ENCODE measurements around the gene DBNL.

DBNL gene

DNA sequence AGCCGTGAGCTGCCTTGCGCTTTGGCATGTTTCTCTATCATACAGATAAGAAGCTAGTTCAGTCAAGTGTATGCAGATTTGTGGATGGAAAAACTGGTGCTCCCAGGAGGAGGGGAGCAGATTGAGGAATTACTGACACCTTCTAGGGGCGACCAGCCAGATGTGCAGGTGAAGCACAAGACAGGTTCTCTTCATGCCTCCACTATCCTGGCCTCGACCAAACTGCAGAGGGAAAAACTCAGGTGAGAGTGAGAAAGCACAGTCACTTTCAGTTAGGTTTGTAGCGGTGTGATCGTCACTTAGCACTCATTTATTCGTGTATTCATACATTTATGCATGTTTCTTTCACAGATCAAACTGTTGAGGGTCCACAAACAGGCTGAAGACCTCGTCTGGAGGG is 600 bp upstream of the DBNL start:
- no peak for DNase-seq

DNA sequence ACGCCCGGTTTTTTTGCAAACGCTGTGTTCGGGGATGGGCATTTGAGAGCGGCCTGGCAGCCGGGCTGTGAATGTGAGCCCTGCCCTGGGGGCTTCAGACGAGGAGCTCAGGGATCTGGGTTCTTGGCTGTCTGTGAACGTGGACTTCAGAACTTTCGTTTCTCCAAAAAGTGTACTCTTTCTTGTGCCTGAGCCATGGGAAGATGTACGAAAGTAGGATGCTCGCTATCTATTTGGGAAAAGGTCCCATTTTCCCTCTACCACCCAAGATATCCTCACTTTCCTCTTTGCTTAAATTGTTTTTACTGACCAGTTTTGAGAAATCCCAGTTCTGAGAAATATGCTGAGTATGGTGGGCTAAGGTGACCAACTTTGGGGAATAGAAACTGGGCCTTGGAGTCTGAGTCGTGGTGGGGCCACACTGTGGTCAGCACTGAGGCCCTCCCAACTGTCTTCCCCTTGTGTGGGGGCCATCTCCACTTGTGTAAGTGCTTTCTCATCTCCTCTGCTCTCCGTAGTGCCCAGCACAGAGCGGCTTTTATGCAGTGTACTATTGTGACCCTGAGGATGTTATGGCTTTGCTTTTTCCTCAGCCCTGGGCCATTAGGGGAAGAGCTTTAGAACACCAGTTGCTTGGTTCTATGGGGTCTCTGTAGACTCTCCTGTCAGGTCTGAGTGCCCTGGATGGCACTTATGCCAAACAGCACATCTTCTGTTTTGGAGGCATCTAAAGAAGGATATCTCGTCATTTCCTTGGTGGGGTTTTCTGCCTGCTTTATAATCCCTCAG is 918 bp downstream of the DBNL start:
- no peak for DNase-seq

DNA sequence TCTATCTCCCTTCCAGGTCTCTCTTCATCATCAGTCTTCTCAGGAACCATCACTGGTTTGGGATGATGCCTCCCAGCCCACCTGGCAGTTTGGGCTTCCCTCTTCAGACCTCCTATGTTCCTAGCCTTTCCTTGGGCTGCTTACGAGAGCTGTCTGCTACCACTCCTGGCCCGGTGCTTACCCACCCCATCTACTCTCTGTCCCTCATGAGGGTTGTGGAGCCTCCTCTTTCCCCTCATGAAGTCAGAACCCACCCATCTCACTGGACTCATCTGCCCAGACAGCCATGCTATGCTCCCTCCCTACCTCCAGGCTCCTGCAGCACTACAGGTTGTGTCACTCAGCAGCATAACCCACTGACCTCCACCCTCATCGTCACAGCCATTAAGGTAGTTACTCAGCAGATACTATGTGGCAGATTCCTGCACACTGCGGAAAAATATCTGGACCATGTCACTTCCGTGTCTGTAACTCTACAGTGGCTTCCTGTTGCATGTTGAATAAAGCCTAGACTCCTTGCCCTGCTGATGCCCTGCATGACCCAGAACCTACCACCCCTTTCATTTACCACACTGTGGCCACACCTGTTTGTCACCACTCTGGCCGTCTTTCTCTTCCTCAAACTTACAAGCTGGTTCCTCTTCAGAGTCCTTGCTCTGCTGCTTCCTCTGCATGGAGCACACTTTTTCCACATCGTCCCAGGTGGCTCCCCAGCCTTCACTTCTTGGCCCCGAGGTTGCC is 2.0 kb downstream of the DBNL start:
- no peak for DNase-seq

DNA sequence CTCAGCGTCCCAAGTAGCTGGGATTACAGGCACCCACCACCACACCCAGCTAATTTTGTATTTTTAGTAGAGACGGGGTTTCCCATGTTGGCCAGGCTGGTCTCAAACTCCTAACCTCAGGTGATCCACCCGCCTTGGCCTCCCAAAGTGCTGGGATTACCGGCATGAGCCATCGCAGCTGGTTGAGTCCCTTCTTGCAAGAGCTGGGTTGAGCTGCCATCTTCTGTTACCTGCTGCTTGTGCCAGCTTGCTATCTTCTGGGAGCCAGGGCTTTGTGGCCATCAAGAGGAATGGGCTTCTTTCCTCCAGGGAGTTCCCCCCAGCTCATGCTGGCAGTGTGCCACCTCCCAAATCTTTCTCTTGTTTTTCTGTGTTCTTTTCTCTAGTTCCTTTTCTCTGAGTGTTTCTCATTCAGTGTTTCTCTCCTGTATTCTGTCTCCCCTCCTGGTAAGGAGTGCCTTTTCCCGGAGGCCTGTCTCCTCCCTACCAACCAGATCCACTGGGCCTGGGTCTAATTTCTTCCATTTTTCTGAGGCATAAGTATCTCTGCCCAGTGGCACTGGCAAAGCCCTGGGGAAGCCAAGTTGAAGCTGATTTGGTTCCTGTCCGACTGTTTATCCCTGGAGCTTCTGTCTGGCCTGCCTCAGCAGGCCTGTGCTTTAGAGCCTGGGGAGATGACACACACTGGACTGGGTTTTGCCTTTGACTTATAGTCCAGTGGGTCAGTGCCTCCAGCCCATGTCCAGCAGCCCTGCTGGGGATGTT is 3.7 kb downstream of the DBNL start:
- DNase-seq, result no peak

DNA sequence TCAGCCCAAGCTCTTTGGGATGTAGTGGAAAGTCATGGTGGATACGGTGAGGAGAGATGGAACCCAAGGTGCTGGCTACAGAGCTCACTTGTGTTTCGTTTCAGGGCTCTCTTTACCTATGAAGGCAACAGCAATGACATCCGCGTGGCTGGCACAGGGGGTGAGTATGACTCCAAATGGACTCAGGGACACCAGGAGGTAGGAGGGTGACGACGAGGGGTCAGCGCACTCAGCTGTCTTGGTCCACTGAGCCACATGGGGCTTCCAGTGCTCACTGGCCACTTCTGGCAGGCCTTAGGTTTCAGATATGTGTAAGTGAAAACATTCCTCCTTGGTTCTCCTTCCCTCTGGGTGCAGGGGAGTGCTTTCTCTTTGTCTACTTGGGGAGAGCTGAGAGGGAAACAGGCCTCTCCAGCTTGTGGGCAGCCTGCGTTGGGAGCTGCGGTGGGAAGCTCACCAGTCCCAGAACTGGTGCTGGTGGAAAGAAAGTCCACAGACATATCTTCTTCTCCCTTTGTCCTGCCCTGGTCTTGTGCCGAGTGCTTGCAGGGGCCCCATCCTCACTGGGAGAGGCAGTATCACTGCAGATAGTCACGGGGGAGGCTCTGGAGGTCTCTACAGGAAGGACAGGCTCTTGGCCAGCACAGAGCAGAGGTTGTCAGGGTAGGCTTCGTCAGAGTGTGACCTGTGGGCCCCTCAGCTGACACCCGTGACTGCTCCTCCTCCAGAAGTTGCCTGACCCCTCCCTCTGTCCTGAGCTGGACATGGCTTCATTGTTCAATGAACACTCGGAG is 5.8 kb downstream of the DBNL start:
- no peak for DNase-seq

DNA sequence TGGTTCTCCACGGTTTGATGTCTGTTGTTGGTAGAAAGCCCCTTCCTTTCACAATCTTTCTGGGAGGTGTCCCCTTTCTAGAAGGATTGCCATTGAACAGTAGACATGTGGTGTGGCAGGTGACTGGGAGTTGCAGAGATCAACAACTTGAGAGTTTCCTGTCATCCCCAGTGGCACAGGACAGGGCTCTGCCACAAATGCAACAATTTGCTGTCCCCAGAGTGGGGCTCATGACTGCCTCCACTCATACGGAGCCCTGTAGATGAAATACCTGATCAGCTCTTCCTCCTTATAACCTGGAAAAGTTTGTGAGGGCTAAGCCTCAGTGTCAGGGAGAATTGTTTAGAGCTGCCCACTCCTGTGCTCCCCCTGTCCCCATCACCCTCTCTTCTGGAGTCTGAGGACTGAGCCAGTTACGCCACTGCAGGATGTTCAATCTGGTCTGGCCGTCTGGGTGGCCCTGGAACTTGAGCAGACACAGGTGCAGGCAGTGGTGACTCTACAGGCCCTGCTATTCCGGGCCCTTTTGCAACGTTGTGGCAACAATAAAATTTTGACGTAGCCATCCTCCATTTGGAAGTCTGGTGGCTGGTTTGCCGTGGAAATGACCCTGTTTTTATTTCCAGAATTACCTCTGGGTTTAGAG is 6.5 kb downstream of the DBNL start:
- no peak for DNase-seq

DNA sequence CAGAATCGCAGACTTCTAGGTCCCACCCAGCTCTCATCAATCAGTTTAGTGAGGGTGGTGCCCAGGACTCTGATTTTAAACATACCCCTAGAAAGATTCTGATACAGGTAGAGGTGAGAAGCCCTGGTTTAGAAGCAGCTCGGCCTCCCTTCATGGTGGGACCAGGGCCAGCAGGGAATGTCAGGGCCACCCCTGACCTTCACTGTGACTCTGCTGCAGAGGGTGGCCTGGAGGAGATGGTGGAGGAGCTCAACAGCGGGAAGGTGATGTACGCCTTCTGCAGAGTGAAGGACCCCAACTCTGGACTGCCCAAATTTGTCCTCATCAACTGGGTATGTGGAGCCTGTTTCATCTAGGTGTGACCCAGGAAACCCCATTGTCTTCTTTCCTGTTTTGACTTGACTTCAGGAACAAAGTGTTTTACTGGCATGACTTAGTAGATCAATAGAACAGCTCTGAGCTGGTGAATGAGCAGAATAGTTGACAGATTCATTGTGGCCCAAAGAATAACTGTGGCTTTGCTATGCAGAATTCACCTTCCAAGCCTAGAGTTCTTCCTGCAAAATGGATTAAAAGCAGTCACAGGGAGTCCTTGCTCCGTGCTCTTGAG is 7.2 kb downstream of the DBNL start:
- no peak for DNase-seq

DNA sequence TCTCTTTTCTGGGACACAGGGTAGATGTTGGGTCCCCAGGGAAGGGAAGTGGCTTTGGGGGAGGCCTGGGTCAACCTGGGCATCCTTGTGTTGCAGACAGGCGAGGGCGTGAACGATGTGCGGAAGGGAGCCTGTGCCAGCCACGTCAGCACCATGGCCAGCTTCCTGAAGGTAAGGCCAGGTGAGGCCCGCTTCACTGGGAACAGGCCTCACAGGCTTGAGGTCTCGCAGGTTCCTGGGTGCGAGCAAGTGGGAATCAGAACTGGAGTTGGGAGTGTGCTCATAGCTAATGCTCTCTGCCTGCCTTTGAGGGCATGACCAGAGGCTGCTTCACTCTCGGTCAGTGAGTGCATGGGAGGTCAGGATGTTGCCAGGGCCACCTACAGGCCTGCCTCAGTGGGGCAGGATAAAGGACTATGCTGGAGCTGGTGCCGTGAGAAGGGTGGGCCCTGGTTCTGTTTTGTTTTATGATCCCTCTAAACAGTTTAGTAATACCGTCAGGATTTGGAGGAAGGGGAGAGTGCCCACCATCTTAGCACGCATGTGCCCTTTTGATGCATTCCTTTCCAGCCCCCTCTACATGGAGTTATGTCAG is 8.4 kb downstream of the DBNL start:
- no peak for DNase-seq

DNA sequence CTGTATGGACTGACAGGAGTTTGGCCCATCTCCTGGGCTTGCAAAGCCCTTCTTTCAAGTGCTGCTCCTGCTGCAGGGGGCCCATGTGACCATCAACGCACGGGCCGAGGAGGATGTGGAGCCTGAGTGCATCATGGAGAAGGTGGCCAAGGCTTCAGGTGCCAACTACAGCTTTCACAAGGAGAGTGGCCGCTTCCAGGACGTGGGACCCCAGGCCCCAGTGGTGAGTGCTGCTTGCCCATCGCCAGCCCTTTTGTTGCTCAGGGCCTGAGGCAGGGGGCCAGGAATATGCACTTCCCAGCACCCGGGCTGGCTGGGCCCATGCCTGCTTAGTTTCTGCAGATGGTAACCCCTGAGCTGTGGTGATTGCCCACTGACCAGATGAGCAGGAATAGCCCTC is 12.2 kb downstream of the DBNL start:
- DNase-seq, result no peak

DNA sequence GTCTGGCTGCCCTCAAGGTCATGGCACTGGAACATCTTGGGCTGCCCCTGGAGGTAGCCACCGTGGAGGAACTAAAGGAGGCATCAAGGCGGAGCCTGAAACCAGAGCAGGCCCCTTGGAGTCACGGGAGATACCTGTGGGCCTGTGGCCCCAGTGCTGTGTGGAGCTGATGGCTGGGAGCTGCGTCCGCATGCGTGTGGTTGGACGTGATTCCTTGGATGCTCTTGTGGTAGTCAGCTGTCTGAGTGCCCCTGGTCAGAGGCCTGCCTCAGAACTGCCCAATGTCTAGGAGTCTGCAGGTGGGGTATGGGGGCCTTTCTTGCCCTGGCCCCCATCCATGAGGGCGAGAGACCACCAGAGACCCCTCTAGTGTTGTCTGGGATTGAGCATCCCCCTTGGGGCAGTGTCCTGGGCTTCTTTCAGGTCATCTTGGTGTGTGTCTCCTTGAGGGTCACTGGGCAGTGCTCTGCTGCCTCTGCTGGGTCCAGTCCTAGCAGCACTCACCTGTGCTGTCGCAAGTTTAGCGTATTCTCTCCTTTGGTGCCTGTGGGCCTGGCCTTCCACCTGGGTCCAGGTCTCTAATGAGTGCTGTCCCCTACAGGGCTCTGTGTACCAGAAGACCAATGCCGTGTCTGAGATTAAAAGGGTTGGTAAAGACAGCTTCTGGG is 12.8 kb downstream of the DBNL start:
- no peak for DNase-seq

DNA sequence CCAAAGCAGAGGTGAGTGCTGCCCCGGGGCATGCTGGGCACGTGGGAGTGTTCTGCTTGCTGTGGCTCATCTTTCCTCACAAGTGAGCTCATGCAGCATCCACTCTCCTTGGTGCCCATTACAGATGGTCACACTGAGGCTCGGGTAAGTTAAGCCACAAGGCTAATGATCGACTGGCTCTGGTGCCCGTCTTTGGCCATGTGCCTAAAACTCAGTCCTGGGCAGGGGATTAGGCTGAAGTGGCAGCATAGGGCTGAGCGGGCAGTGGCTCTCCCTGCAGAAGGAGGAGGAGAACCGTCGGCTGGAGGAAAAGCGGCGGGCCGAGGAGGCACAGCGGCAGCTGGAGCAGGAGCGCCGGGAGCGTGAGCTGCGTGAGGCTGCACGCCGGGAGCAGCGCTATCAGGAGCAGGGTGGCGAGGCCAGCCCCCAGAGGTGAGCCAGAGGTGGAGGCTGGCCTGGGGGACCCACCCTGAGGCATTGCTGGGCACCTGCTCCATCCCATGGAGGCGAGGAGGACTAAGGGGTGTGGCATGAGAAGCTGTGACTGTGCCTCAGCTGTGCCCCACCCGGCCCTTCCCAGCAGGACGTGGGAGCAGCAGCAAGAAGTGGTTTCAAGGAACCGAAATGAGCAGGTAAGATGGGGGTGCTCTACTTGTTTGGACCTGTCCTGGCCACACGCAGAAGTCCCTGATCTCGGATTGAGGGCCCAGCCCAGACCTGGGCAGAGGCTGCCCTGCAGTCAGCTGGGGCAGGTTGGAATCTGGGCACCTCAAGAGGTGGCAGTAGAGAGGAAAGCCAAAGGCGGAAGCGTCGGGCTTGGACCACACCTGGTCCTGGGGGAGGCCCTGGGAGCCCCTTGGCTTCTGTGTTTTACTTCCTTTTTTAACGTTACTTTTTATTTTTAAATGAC is 13.6 kb downstream of the DBNL start:
- no peak for DNase-seq

DNA sequence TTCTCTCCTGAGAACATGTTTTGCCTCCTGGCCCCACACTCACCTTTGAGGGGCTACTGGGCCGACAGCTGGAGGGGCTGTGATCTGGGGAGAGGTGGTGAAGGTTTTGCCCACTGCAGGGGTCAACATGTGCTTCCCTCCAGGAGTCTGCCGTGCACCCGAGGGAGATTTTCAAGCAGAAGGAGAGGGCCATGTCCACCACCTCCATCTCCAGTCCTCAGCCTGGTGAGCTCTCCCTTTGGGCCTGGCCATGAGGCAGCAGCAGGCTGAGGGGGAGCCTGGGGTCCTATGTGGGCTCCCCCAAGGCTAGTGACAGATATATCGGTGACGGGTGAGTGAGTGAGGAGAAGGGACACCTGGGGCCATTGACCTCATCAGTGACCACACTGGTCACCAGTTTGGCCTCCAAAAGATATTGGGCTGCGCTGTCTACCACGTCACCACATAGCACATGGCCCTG is 14.3 kb downstream of the DBNL start:
- DNase-seq, result no peak

DNA sequence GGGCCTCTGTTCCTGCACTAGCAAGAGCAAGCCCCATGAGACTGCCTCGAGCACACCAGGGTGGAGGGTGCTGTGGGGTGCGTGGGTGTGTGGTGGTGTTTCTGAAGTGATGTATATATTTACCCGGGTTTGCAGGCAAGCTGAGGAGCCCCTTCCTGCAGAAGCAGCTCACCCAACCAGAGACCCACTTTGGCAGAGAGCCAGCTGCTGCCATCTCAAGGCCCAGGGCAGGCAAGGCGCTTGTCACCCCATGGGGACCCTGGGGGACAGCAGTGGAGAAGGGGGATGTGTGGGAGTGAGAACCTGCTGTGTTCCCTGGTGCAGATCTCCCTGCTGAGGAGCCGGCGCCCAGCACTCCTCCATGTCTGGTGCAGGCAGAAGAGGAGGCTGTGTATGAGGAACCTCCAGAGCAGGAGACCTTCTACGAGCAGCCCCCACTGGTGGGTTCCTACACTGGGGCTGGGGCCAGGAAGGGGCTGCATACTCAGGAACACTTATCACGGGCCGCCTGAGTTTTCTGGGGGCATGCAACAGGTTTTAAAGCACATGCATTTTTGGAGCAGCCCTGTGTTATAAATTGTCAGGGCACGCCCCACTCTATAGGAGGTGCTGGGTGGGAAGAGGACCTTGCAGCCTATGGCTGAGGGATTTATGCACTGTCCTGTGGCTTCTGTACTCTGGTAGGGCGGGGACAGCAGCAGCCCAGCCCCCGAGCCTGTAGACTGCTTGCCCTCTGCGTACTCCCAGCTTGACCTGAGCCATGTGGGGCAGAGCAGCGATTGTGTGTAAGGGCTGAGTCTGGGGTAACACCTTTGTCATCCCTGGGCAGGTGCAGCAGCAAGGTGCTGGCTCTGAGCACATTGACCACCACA is 15.0 kb downstream of the DBNL start:
- DNase-seq, result no peak

DNA sequence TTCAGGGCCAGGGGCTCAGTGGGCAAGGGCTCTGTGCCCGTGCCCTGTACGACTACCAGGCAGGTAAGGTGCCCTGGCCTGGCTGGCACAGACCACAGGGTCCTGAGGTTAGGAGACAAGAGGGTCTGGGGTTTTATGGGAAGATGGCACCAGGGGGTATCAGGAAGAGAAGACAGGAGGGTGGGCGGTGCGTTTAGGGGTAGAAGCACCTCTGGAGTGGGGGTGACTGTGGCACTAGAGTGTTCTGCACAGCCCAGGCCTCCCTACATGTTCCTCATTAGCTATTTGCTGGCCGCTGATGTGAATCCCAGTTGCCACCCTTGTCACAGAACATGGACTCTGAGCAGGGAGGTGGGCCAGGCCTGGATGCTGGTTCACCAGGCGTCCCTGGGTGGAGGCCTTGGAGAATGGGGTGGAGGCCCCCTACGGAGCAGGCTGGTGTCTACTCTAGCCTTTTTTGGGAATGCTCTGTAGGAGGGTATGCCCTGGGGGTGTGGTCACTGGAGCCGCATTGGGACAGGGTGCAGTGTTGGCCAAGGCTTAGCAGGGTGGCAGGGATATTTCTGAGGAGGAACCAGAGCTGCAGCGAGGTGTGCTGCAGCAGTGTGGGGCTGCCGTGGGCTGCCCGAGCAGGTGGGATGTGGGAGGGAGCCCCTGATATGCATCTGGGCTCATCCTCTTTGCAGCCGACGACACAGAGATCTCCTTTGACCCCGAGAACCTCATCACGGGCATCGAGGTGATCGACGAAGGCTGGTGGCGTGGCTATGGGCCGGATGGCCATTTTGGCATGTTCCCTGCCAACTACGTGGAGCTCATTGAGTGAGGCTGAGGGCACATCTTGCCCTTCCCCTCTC is 15.8 kb downstream of the DBNL start:
- DNase-seq, result no peak

DNA sequence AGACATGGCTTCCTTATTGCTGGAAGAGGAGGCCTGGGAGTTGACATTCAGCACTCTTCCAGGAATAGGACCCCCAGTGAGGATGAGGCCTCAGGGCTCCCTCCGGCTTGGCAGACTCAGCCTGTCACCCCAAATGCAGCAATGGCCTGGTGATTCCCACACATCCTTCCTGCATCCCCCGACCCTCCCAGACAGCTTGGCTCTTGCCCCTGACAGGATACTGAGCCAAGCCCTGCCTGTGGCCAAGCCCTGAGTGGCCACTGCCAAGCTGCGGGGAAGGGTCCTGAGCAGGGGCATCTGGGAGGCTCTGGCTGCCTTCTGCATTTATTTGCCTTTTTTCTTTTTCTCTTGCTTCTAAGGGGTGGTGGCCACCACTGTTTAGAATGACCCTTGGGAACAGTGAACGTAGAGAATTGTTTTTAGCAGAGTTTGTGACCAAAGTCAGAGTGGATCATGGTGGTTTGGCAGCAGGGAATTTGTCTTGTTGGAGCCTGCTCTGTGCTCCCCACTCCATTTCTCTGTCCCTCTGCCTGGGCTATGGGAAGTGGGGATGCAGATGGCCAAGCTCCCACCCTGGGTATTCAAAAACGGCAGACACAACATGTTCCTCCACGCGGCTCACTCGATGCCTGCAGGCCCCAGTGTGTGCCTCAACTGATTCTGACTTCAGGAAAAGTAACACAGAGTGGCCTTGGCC is 16.6 kb downstream of the DBNL start:
- no peak for DNase-seq

DNA sequence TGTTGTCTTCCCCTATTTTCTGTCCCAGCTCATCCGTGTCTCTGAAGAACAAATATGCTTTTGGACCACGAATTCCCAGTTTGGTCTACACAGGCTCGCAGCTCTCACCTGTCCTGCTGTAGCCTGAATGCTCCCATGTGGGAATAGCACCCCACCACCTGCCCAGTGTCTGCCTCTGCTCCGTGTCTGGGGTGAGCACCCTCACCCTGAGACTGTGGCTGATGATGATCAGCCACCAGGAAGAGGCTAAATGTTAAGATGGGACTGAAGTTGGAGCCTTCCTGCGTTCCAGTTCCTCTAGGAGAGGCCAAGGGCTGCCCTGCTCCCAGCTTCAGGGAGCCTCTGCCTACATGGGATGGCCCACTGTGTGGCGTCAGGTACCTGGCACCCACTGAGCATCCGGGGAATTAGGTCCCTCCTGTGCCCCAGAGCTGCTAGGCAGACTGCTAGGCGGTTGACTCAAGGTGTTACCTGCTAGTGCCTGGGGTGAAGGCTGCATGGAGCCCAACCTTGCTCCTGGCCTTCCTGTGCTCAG is 17.2 kb downstream of the DBNL start:
- DNase-seq, result no peak

All from NCI-H1694 (cell line).